Kidney epithelial cell (primary cell): ENCODE measurements around the gene MAML2. TPM values are rescaled to one million over a fixed set of nuclear protein-coding genes. Genes with fewer than 3 reads are reported as not detected.

Source experiments
- DNase-seq: peaks from one replicate; pipeline ENCODE4 v3.0.0-alpha.2; 2010; ENCODE audit warnings: low read depth
- H3K27me3 ChIP-seq: 2 replicates; pipeline ENCODE4 v1.6.0; 2011; ENCODE audit warnings: low read length; ENCODE audit not compliant: control insufficient read depth, insufficient read depth
- H3K36me3 ChIP-seq: 2 replicates; pipeline ENCODE4 v1.5.1; 2011; ENCODE audit warnings: low read length; ENCODE audit not compliant: control insufficient read depth, insufficient read depth
- H3K4me3 ChIP-seq: 2 replicates; pipeline ENCODE4 v1.5.1; 2011; ENCODE audit warnings: low read depth, mild to moderate bottlenecking, control low read depth, low read length
- CTCF ChIP-seq: IDR thresholded peaks from 2 replicates; pipeline ENCODE4 v1.5.1; 2011; ENCODE audit warnings: mild to moderate bottlenecking, moderate library complexity, low read length, control low read depth, inconsistent platforms; ENCODE audit not compliant: insufficient read depth, poor library complexity, severe bottlenecking
- total RNA-seq: library from RNA; depleted of rRNA; stranded (reverse); fragments of >200 nt; gene quantifications from 2 replicates; pipeline ENCODE4 v1.2.3, GENCODE V29; 2015

Gene MAML2
- total RNA-seq, 1 donor from 2014 or later = 12.3 TPM

GRCh38 chr11:96203567-96204365 lies 139.2 kb downstream of the MAML2 start:
- H3K36me3 ChIP-seq = no peaks in the 10 kb centered on the region
- no peak for TF ChIP-seq CTCF
- no peak overlapping the region for H3K4me3 ChIP-seq
- DNase-seq = no peak
- H3K27me3 ChIP-seq = no peaks in the 10 kb centered on the region

GRCh38 chr11:96200243-96200642 lies 142.8 kb downstream of the MAML2 start:
- no peak for TF ChIP-seq CTCF
- H3K27me3 ChIP-seq = no peaks in the 10 kb centered on the region
- no peak for DNase-seq
- no peaks in the 10 kb centered on the region for H3K36me3 ChIP-seq
- H3K4me3 ChIP-seq = no peak overlapping the region

- H3K4me3 ChIP-seq = no peak overlapping the region
- TF ChIP-seq CTCF = no peak
- DNase-seq = no peak
Measured at GRCh38 chr11:96199563-96200025, 143.4 kb downstream of the MAML2 start.

GRCh38 chr11:96197801-96198701 lies 144.9 kb downstream of the MAML2 start:
- Histone ChIP-seq H3K27me3 (no peaks in the 10 kb centered on the region), H3K4me3 (no peak overlapping the region), H3K36me3 (no peaks in the 10 kb centered on the region)
- DNase-seq = no peak
- no peak for TF ChIP-seq CTCF

More at GRCh38 chr11:96199563-96200025, 143.4 kb downstream of the MAML2 start:
- Histone ChIP-seq H3K36me3 (no peaks in the 10 kb centered on the region), H3K27me3 (no peaks in the 10 kb centered on the region)

- Histone ChIP-seq H3K4me3 (no peak overlapping the region), H3K36me3 (no peaks in the 10 kb centered on the region), H3K27me3 (no peaks in the 10 kb centered on the region)
- no peak for TF ChIP-seq CTCF
- no peak for DNase-seq
Measured at GRCh38 chr11:96197103-96197502, 145.9 kb downstream of the MAML2 start.
